HG03280 (cell line): ENCODE measurements around the gene BTBD9.

Experiments
- ATAC-seq: cut with Tn5 transposase; IDR thresholded peaks from one replicate; pipeline ENCODE4 v1.9.1; 2021; ENCODE audit warnings: mild to moderate bottlenecking, moderate library complexity; ENCODE audit not compliant: unreplicated experiment

The BTBD9 gene

DNA sequence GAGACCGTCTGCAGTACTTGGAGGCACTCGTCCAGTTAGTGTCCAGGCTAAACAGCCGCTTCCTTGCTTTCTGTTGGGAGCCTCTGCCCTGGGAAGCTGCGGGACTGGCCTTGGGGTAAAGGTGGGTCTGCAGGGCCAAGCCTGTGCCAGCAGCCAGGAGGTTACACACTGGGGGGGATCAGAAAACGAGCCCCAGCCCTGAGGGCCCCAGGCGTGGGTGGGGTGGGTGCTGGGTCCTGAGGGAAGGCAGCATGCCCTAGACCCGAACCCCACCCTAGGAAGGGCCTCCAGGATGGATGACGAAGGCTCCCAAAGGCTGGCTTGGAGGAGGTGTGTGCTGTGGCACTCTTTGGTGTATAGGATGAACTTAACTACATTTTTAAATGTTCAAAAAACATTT lies 485.0 kb downstream of the BTBD9 start:
- ATAC-seq = no peak

DNA sequence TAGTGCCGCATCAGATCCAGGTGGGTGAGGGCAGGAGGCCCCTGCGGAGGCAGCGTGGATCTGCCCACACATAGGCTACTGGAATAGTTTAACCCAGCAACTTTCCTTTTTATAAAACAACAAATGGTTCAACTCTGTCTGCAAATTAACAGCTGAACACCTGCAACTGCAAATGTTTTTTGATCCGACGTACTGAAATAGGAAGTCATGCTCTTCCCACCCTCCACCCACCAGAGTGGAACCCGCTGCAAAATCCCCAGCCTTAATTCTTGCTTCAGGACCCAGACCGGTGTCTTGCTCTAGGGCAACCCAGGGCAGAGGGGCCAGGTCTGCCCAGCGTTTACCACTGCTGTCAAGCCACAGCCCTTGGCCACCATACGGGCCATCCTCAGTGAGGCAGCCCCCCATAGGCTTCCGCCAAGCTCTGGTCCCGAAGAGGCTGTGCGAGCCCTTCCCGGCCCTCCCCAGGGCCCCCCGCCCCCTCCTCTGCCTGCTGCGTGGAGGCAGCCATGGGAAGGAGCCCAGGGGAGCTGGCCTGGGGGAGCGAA lies 485.9 kb downstream of the BTBD9 start:
- ATAC-seq = no peak

GRCh38 chr6:38153076-38153797 lies 486.5 kb downstream of the BTBD9 start:
- ATAC-seq = no peak

- no peak for ATAC-seq
Observed at GRCh38 chr6:38152620-38153019, 487.1 kb downstream of the BTBD9 start.

DNA sequence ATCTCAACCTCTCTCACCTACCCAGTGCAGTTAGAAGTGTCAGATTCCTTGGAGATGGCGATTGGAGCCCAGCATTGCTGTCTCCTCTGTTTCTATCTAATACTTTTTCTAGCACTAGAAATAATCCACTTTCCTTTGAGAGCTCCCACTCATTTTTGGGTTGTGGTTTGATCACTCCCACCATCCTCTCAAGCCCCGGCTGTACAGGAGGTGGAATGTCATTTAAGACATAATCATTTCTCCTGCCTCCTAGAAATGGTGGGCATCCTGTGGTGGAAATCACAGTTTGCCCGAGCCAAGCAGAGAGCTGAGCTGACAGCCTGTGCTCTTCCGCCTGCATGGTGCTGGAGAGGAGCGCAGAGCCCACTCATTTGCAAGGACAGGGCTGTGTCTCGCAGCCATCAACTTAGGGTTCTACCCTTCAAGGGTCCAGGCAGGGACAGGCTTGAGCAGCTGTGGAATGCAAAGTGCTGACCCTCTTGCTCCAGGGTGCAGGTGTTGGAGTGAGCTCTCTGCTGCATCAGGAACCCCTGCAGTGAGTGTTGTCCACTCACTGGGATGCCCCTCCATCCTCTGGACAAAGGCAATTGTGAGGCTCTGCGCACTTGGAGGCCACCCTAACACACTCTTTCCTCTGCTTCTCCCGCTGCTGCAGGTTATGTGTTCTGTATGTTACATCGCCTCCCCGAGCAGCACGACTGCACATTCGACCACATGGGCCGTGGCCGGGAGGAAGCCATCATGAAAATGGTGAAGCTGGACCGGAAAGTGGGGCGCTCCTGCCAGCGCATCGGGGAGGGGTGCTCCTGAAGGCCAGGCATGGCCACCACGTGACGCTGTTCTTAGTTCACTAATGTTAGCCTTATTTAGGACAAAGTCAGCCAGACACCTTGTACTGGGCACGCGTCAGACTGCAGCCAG lies 487.9 kb downstream of the BTBD9 start:
- no peak for ATAC-seq

DNA sequence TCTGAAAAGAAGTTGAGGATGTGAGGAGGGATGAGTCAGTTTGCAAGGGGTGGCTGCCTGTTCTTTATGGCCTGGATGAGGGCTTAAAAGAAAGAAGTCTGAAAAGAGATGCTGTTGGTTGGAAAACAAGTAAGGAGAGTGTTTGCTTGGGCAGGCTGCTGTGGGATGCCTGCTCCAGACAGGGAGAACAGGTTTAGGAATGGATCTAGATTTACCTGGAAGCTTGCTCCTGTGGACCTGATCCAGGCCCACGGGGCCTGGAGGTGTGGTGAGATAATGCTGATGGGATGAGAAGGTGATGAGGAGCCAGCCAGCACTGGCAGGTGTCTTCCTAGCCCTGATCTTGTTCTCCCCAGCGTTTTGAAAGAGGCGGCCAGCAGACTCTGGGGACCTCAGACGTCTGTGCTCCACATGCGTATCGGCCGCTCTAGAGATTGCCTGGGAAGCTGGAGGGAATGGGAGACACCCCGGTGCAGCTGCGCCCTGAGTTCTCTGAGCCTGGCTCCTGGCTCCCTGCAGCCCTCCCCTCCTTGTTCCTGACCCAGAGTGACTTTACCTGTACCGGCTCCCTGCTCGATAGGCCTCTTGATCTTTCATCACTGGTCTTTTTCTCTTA lies 488.9 kb downstream of the BTBD9 start:
- no peak for ATAC-seq

- no peak for ATAC-seq
Observed at GRCh38 chr6:38150021-38150420, 489.7 kb downstream of the BTBD9 start.

GRCh38 chr6:38149531-38149930 lies 490.2 kb downstream of the BTBD9 start:
- ATAC-seq = no peak

DNA sequence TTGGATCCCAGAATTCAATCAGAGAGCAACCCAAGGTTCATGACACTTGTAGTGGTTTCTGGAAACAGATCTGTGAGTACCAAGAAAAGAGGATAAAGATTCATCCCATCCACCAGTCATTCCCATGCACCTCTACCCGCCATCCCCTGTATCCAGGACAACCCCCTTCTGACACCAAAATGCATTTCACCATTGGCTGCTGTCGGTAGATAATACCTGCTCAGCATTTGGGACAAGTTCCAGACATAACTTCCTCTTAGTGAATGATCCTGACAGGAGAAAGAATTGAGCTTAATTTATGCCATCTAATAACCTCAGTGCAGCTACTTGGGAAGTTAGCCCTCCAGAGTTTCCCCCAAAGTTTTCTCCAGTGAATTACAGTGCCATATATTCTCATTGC lies 491.1 kb downstream of the BTBD9 start:
- ATAC-seq = no peak

GRCh38 chr6:38146734-38147027 lies 493.0 kb downstream of the BTBD9 start:
- no peak for ATAC-seq

GRCh38 chr6:38146021-38146733 lies 493.6 kb downstream of the BTBD9 start:
- ATAC-seq = no peak

GRCh38 chr6:38144365-38144945 lies 495.3 kb downstream of the BTBD9 start:
- ATAC-seq = no peak

DNA sequence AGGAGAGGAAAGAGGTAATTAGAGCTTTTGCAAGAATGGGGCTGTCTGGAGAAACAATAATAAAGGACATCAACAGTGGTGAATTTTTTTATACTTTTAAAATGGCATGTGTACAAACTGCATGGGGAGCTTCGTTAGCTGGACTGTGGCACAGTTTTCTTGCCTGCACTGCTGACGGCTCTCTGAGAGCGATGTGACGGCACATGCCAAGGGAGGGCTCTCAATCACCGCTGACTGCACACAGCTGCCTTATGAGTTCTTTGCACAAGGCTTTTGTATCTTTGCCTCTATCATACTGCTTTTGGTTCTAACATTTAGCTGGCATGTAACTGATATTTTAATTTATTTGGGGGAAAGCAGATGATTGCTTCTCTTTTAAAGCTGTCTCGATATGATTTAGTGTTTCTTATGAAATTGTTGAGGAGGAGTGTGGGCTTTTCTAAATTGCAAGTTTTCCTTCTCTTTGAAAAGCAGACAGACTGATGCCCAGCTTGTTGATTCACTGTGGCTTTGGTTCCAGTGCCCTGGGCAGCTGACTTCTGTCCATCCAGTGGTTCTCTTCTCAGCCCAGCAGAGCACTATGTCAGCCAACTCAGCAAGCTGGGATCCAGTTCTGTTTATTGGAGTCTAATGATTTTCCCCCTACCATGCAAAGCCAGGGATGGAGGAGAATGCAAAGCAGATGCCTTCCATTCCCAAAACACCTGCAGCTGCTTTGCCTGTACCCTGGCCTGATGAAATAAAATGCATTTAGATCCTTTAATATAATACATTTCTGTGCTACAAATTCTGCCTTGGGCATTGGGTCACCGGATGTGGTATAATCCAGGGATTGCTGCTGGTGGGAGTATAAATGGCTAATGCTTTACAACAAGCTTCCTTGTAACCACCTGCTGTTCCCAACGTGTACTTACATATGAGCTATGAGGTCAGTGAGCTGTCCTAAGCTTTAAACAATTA lies 496.3 kb downstream of the BTBD9 start:
- no peak for ATAC-seq

DNA sequence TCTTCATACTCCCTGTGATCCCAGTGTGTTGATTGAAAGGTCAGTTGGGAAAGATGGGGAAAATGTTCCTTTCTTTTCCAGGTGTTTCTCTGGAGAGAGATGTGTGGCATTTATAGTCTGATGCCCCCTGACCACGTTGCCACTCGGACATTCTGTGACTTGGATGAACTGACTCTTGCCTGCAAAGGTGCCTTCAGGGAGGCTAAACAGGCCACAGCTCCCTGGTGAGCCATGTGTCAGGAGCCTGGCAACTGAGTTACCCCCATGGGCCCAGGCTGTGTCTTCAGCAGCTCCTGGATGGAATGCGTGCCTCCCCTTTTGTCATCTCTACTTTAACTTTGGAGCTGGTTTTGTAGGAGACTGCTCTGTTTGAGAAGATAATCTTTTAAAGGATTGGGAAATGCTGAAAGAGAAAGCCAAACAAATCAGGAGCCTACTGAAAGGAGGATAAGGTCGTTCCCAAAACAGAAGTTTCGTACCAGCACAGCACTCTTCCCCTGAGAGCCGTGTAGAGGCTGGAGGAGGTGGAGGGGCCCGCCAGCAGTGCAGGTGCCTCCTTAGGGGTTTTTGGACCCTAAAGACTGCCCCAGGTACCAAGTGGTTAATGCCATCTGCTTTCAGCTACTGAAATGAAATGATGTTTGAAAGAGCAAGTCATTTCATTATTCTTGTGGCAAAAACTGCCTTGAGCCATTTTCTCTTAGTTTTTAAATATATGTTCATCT lies 497.4 kb downstream of the BTBD9 start:
- no peak for ATAC-seq

DNA sequence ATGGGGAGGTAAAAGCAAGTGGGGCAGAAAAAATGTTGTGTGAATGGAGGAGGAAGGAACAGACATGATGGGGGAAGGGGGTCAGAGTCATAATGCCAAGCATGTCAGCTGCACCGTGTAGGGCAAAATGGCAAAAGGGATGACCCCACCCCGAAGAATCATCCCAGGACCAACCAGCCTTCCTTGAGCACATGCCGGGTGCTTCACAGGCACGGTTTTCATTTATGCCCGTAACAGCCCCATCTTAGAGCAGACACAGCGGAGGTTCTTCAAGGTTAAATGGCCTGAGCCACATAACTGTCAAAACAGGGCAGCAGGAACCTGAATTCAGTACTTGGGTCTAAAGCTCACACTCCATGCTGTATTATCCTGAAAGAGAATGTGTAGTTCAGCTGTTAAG lies 498.0 kb downstream of the BTBD9 start:
- no peak for ATAC-seq

DNA sequence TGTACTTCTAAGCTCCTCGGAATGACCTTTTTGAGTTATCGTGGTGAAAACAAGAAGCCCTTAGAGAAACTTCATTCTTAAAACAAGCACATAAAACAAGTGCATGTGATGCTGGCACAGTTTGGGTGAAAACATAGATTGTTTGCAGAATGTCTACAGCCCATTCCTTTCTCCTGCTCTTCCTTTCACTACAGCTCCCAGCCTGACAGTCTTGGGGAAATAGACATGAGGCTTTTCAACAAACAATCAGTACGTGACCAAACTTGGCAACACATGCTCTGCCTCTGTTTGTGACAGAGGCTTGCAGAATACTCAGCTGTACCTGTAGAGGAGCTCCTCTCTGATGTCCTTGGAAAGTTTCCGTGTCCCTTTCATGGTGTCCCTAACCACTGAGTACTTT lies 498.6 kb downstream of the BTBD9 start:
- no peak for ATAC-seq

GRCh38 chr6:38138374-38138773 lies 501.4 kb downstream of the BTBD9 start:
- ATAC-seq = no peak

GRCh38 chr6:38137608-38138265 lies 502.0 kb downstream of the BTBD9 start:
- ATAC-seq = no peak
